8988T (cell line): ENCODE measurements around the gene KAT5.
"Not testable (repeated sequence)": the region's sequence is repeated elsewhere in the genome, so short reads cannot be mapped to it uniquely, and the experiment has no call there.

Experiments
- DNase-seq: peaks from one replicate; pipeline ENCODE4 v3.0.0; 2011

The KAT5 gene

DNA sequence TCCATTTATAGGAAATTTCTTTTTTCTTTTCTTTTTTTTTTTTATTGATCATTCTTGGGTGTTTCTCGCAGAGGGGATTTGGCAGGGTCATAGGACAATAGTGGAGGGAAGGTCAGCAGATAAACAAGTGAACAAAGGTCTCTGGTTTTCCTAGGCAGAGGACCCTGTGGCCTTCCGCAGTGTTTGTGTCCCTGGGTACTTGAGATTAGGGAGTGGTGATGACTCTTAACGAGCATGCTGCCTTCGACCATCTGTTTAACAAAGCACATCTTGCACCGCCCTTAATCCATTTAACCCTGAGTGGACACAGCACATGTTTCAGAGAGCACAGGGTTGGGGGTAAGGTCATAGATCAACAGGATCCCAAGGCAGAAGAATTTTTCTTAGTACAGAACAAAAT, 50.1 kb downstream of the KAT5 start:
- not testable (repeated sequence) for DNase-seq

DNA sequence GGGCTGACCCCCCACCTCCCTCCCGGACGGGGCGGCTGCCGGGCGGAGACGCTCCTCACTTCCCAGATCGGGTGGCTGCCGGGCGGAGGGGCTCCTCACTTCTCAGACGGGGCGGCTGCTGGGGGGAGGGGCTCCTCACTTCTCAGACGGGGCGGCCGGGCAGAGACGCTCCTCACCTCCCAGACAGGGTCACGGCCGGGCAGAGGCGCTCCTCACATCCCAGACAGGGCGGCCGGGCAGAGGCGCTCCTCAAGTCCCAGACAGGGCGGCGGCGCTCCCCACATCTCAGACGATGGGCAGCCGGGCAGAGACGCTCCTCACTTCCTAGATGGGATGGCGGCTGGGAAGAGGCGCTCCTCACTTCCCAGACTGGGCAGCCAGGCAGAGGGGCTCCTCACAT, 50.8 kb downstream of the KAT5 start:
- not testable (repeated sequence) for DNase-seq

DNA sequence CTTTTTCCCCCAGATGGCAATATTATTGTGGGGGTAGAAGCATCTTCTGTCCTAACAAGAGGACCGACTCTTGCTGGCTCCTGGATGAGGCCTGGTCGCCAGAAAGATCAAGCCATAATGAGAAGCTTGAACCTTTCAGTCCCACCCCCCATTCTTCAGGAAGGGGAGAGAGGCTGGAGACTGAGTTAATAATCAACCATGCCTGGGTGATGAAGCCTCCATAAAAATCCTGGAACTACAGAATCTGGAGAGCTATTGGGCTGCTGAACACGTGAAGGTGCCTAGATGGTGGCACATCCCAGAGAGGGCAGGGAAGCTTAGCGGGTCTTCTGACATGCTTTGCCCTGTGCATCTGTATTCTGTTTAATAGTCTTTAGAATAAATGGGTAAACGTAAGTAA, 52.4 kb downstream of the KAT5 start:
- DNase-seq = no peak

DNA sequence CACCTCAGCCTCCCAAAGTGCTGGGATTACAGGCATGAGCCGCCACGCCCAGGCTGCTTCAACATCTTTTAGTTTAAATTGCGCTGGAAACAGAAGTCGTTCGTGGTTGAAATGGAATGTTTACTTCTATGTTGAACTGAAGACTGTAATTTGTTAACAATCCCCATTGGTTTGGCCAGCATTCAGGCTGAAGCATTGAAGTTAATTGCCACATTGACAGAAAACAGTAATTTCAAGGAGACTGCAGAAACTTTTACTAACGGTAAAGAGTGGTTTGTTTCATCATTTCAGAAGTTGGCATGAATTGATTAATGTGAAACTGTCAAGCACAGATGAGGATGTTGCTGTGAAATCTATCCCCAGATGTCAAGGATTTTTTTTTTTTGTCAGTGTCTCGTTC, 54.5 kb downstream of the KAT5 start:
- DNase-seq = no peak

DNA sequence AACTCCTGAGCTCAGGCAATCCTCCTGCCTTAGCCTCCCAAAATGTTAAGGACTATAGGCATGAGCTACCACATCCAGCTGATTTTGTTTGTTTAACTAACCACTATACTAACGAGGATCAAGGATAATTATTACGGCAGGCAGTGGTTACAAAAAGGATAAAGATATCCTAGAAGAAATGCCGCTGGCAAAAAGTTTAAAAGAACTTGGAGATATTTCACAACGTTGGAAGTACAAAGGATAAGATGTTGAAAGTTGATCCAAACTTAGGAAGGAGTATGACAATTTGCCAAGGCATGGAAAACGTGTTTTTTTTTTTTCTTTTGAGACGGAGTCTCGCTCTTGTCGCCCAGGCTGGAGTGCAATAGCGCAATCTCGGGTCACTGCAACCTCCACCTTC, 55.4 kb downstream of the KAT5 start:
- DNase-seq = no peak

DNA sequence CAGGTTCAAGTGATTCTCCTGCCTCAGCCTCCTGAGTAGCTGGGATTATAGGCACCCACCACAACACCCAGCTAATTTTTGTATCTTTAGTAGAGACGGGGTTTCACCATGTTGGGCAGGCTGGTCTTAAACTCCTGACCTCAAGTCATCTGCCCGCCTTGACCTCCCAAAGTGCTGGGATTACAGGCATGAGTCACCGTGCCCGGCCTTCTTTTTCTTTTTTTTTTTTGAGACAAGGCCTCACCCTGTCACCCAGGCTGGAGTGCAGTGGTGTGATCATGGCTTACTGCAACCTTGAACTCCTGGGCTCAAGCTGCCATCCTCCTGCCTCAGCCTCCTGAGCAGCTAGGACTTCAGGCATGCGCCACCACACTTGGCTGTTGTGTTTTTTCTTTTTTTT, 55.8 kb downstream of the KAT5 start:
- DNase-seq = not testable (repeated sequence)
